ENCODE data around the gene TGFB1. TPM values are rescaled to one million over a fixed set of nuclear protein-coding genes. Genes with fewer than 3 reads are reported as not detected.
"Not testable (repeated sequence)": the region's sequence is repeated elsewhere in the genome, so short reads cannot be mapped to it uniquely, and the experiment has no call there.

The TGFB1 gene
- total RNA-seq, 1 experiment from 2014 or later = 15.0 TPM

GRCh38 chr19:41384351-41384750, 30.6 kb upstream of the TGFB1 start:
- TF ChIP-seq, protein P1, sequence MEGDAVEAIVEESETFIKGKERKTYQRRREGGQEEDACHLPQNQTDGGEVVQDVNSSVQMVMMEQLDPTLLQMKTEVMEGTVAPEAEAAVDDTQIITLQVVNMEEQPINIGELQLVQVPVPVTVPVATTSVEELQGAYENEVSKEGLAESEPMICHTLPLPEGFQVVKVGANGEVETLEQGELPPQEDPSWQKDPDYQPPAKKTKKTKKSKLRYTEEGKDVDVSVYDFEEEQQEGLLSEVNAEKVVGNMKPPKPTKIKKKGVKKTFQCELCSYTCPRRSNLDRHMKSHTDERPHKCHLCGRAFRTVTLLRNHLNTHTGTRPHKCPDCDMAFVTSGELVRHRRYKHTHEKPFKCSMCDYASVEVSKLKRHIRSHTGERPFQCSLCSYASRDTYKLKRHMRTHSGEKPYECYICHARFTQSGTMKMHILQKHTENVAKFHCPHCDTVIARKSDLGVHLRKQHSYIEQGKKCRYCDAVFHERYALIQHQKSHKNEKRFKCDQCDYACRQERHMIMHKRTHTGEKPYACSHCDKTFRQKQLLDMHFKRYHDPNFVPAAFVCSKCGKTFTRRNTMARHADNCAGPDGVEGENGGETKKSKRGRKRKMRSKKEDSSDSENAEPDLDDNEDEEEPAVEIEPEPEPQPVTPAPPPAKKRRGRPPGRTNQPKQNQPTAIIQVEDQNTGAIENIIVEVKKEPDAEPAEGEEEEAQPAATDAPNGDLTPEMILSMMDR (IDR thresholded peaks at IDR 0.05; ENCODE audit: insufficient read depth in 1 of 2, low read depth in 1 of 2, low read length in 1 of 2, severe bottlenecking in 1 of 2, unreplicated experiment in 1 of 2) = no peak
- Histone ChIP-seq H3K4me1 (no peaks in the 10 kb centered on the region), H3K36me3 (ENCODE audit: control insufficient read depth, insufficient read depth, low read length) (no peaks in the 10 kb centered on the region), H3K27me3 (replicated peaks; ENCODE audit: control insufficient read depth, insufficient read depth, low read length) (no peaks in the 10 kb centered on the region), H3K9me3 (no peaks in the 10 kb centered on the region), H3K4me3 (ENCODE audit: low read depth, low read length) (no peak overlapping the region)
- Mint-ChIP-seq H3K4me1 (ENCODE audit: low read depth, unreplicated experiment) (no peaks in the 10 kb centered on the region), H3K36me3 (ENCODE audit: insufficient read depth, unreplicated experiment) (peaks cover 15% of the 10 kb centered on the region), H3K9me3 (ENCODE audit: unreplicated experiment) (no peaks in the 10 kb centered on the region), H3K27ac (ENCODE audit: unreplicated experiment) (no peak overlapping the region), H3K4me3 (ENCODE audit: unreplicated experiment) (no peak overlapping the region), H3K27me3 (ENCODE audit: insufficient read depth, unreplicated experiment) (no peaks in the 10 kb centered on the region)
- intact Hi-C loops (cut with micrococcal nuclease; ENCODE audit: unreplicated experiment) = no loop called here
- POLR2A ChIA-PET = no interaction called here
- CTCF ChIA-PET = no interaction called here
- no peak for DNase-seq
- BruUV-seq (replicated peaks) = no TSS peak

GRCh38 chr19:41381536-41381935, 27.8 kb upstream of the TGFB1 start:
- intact Hi-C loops (cut with micrococcal nuclease; ENCODE audit: unreplicated experiment); BruUV-seq (replicated peaks); H3K4me1 ChIP-seq; DNase-seq; POLR2A ChIA-PET; H3K4me3 Mint-ChIP-seq (ENCODE audit: unreplicated experiment); H3K4me3 ChIP-seq (ENCODE audit: low read depth, low read length); H3K4me1 Mint-ChIP-seq (ENCODE audit: low read depth, unreplicated experiment); H3K36me3 ChIP-seq (ENCODE audit: control insufficient read depth, insufficient read depth, low read length); H3K27me3 ChIP-seq (replicated peaks; ENCODE audit: control insufficient read depth, insufficient read depth, low read length); H3K9me3 Mint-ChIP-seq (ENCODE audit: unreplicated experiment); H3K9me3 ChIP-seq; H3K27me3 Mint-ChIP-seq (ENCODE audit: insufficient read depth, unreplicated experiment); H3K36me3 Mint-ChIP-seq (ENCODE audit: insufficient read depth, unreplicated experiment); H3K27ac Mint-ChIP-seq (ENCODE audit: unreplicated experiment): not testable (repeated sequence)
- CTCF ChIA-PET = interaction anchor here (1.6 kb wide), 1 partner anchor 18 kb away, joined by 3 read pairs; no protein-coding TSS in a partner anchor

GRCh38 chr19:41377977-41378709, 24.4 kb upstream of the TGFB1 start:
- H3K9me3 ChIP-seq = no peaks in the 10 kb centered on the region
- no TSS peak for BruUV-seq (replicated peaks)
- intact Hi-C loops (cut with micrococcal nuclease; ENCODE audit: unreplicated experiment) = no loop called here
- H3K36me3 Mint-ChIP-seq (ENCODE audit: insufficient read depth, unreplicated experiment) = no peaks in the 10 kb centered on the region
- H3K27me3 ChIP-seq (replicated peaks; ENCODE audit: control insufficient read depth, insufficient read depth, low read length) = no peaks in the 10 kb centered on the region
- no peaks in the 10 kb centered on the region for H3K9me3 Mint-ChIP-seq (ENCODE audit: unreplicated experiment)
- no peaks in the 10 kb centered on the region for H3K4me1 Mint-ChIP-seq (ENCODE audit: low read depth, unreplicated experiment)
- H3K27me3 Mint-ChIP-seq (ENCODE audit: insufficient read depth, unreplicated experiment) = no peaks in the 10 kb centered on the region
- no peak overlapping the region for H3K4me3 ChIP-seq (ENCODE audit: low read depth, low read length)
- ChIA-PET POLR2A (no interaction called here), CTCF (no interaction called here)
- DNase-seq = no peak
- H3K36me3 ChIP-seq (ENCODE audit: control insufficient read depth, insufficient read depth, low read length) = no peaks in the 10 kb centered on the region
- TF ChIP-seq, protein P1 (IDR thresholded peaks at IDR 0.05; ENCODE audit: insufficient read depth in 1 of 2, low read depth in 1 of 2, low read length in 1 of 2, severe bottlenecking in 1 of 2, unreplicated experiment in 1 of 2) = peak in 1 of 2 experiments; percentile 21
- H3K27ac Mint-ChIP-seq (ENCODE audit: unreplicated experiment) = no peak overlapping the region
- H3K4me1 ChIP-seq = no peaks in the 10 kb centered on the region
- H3K4me3 Mint-ChIP-seq (ENCODE audit: unreplicated experiment) = no peak overlapping the region

Data from Caco-2 (cell line).